Heart right ventricle (tissue), 16 donors: ENCODE data around the gene OSBPL6. TPM values are rescaled to one million over a fixed set of nuclear protein-coding genes. Genes with fewer than 3 reads are reported as not detected.

Source experiments
- ATAC-seq, 8 donors: fragments of 200-7000 bp; cut with Tn5 transposase; one replicate each; pipeline ENCODE4 v1.9.1; 2020; ENCODE audit warnings: mild to moderate bottlenecking in 8 of 8, moderate library complexity in 8 of 8, moderate number of reproducible peaks in 1 of 8
- DNase-seq, 2 donors: peaks; one replicate each; pipeline ENCODE4 v3.0.0-alpha.2; 2020
- H3K27ac ChIP-seq, 10 donors: fragments of 200-600 bp; sonication (generic) in 2 of 10; one replicate each; pipeline versions ENCODE4 v1.5.0 to v1.8.0; 2020 to 2022; ENCODE audit warnings: mild to moderate bottlenecking in 3 of 10
- H3K27me3 ChIP-seq, 7 donors: fragments of 200-600 bp; one replicate each; pipeline ENCODE4 v1.8.0; 2021 to 2022; ENCODE audit warnings: mild to moderate bottlenecking in 2 of 7
- H3K36me3 ChIP-seq, 9 donors: fragments of 200-600 bp; sonication (generic) in 1 of 9; one replicate each; pipeline versions ENCODE4 v1.5.0 to v1.8.0; 2020 to 2022; ENCODE audit warnings: mild to moderate bottlenecking in 2 of 9
- H3K4me1 ChIP-seq, 9 donors: fragments of 200-600 bp; sonication (generic) in 1 of 9; one replicate each; pipeline versions ENCODE4 v1.5.0 to v1.8.0; 2020 to 2022; ENCODE audit warnings: mild to moderate bottlenecking in 4 of 9
- H3K4me3 ChIP-seq, 10 donors: fragments of 200-600 bp; sonication (generic) in 2 of 10; one replicate each; pipeline versions ENCODE4 v1.5.0 to v1.8.0; 2020 to 2022; ENCODE audit warnings: mild to moderate bottlenecking in 7 of 10, moderate library complexity in 2 of 10
- H3K9me3 ChIP-seq, 11 donors: fragments of 200-600 bp in 10 of 11; sonication (generic) in 2 of 11; one replicate each; pipeline versions ENCODE4 v1.5.0 to v1.8.0; 2013 to 2022; ENCODE audit warnings: mild to moderate bottlenecking in 2 of 11, control low read depth in 1 of 11, moderate library complexity in 1 of 11
- CTCF ChIP-seq, 9 donors: fragments of 200-600 bp; sonication (generic) in 2 of 9; IDR thresholded peaks; one replicate each; pipeline versions ENCODE4 v1.5.0 to v1.8.0; 2021 to 2022; ENCODE audit warnings: antibody characterized with exemption in 9 of 9, mild to moderate bottlenecking in 5 of 9, moderate library complexity in 1 of 9
- WGBS, 2 donors: extraction: QIAGEN DNeasy Blood & Tissue Kit; methylation state at CpG; one replicate each; pipeline ENCODE4 v1.1.7; 2013; ENCODE audit warnings: inconsistent platforms in 1 of 2; 5-methylcytosine and 5-hydroxymethylcytosine counted together
- intact Hi-C, 10 donors: fragments of 100-400 bp; cut with DNase I; formaldehyde crosslinking; loops; one replicate each; pipeline versions ENCODE4 v1.11.1 to v1.14.2; 2022
- polyA plus RNA-seq, 2 donors: library from polyadenylated mRNA; stranded (reverse); fragments of 200-250 nt; gene quantifications; one replicate each; pipeline ENCODE4 v1.2.3, GENCODE V29; 2013
- total RNA-seq, 10 donors: library from RNA; stranded (reverse); fragmentation: NEBNext Ultra II Directional in 3 of 10; extraction: Animal tissue kit (Norgen Biotek cat#: 25700) in 3 of 10; gene quantifications; one replicate each; pipeline versions ENCODE4 v1.2.1 to v1.2.4, GENCODE V29; 2021 to 2023
- donor health status: Arrhythmogenic right ventricular cardiomyopathy.
- donor health status: ischemic (EF 13 %, LVEDD 7.1; RV severe dilation, severe dysfunction).
- donor health status: healthy with polysubstance abuse.
- donor health status: DM: no; HTN: yes; CAD: no.
- donor health status: DM: no; HTN: no; CAD: no.
- donor health status: ischemic (EF 25% LVEDD 6.9; RV normal size, moderate dysfunction).
- donor health status: ischemic (EF 25% LVEDD 5.7; RV mildly dilated, moderate dysfunction).
- donor health status: healthy.
- donor health status: DM: yes; HTN: yes; CAD: no.
- donor health status: Ischemic cardiomyopathy.
- donor health status: ischemic (EF 35%, LVEDD 5.7; RV mildly dilated, moderate dysfunction).
- donor health status: nonischemic (EF 11% LVEDD 7.7; RV severe dilation, severe dysfunction).
- donor health status: DM: yes; HTN: yes; CAD: no.
- donor health status: PGD.
- donor health status: ischemic (EF 29% LVEDD 5.4; RV normal size, mild dysfunction).
- donor health status: nonischemic (EF 23%, LVEDD 6.1; RV moderate dilation, normal function).

The OSBPL6 gene
- total and polyA plus RNA-seq, 12 donors: 1.1 to 8.0 (median 4.4) TPM

- H3K4me1 ChIP-seq: peaks cover 0 to 5% (median 0%) of the 10 kb centered on the region in 9 donors
- no peak for TF ChIP-seq CTCF (IDR thresholded peaks at IDR 0.05)
- intact Hi-C loops: no loop called here
- H3K9me3 ChIP-seq: peaks cover 0 to 20% (median 4%) of the 10 kb centered on the region in 11 donors
- DNase-seq: no peak
- WGBS, 2 donors: 94 to 95% methylated on average over 4 of the region's 4 CpGs
- no peak for ATAC-seq
- H3K27me3 ChIP-seq: no peaks in the 10 kb centered on the region
- H3K36me3 ChIP-seq: peaks cover 0 to 44% (median 7%) of the 10 kb centered on the region in 9 donors
- no peak overlapping the region for H3K4me3 ChIP-seq
- no peak overlapping the region for H3K27ac ChIP-seq
Measured at GRCh38 chr2:178425255-178425827, 231.0 kb downstream of the OSBPL6 start.

GRCh38 chr2:178426388-178426787 is 232.1 kb downstream of the OSBPL6 start:
- 82 to 94% methylated on average over 3 of the region's 3 CpGs for WGBS, 2 donors
- TF ChIP-seq CTCF (IDR thresholded peaks at IDR 0.05): no peak
- intact Hi-C loops: no loop called here
- DNase-seq: no peak
- no peak overlapping the region for H3K27ac ChIP-seq
- no peaks in the 10 kb centered on the region for H3K27me3 ChIP-seq
- peaks cover 0 to 20% (median 4%) of the 10 kb centered on the region in 11 donors for H3K9me3 ChIP-seq
- no peak overlapping the region for H3K4me3 ChIP-seq
- H3K36me3 ChIP-seq: peaks cover 0 to 54% (median 16%) of the 10 kb centered on the region in 9 donors
- ATAC-seq: no peak
- H3K4me1 ChIP-seq: no peaks in the 10 kb centered on the region

- no peak overlapping the region for H3K27ac ChIP-seq
- 79 to 88% methylated on average over 2 of the region's 2 CpGs for WGBS, 2 donors
Measured at GRCh38 chr2:178427458-178427857, 233.1 kb downstream of the OSBPL6 start.

GRCh38 chr2:178428396-178428806 is 234.1 kb downstream of the OSBPL6 start:
- Histone ChIP-seq H3K27me3 (no peaks in the 10 kb centered on the region), H3K4me3 (no peak overlapping the region), H3K36me3 (peaks cover 0 to 73% (median 35%) of the 10 kb centered on the region in 9 donors), H3K4me1 (no peaks in the 10 kb centered on the region), H3K9me3 (peaks cover 0 to 20% (median 4%) of the 10 kb centered on the region in 11 donors), H3K27ac (no peak overlapping the region)
- DNase-seq (no peak), ATAC-seq (no peak)
- intact Hi-C loops: no loop called here
- TF ChIP-seq CTCF (IDR thresholded peaks at IDR 0.05): no peak
- WGBS, 2 donors: 91 to 95% methylated on average over 1 of the region's 1 CpG

More at GRCh38 chr2:178427458-178427857, 233.1 kb downstream of the OSBPL6 start:
- H3K36me3 ChIP-seq: peaks cover 0 to 64% (median 26%) of the 10 kb centered on the region in 9 donors
- ATAC-seq: no peak
- DNase-seq: no peak
- no peaks in the 10 kb centered on the region for H3K27me3 ChIP-seq
- no peak overlapping the region for H3K4me3 ChIP-seq
- TF ChIP-seq CTCF (IDR thresholded peaks at IDR 0.05): no peak
- peaks cover 0 to 20% (median 4%) of the 10 kb centered on the region in 11 donors for H3K9me3 ChIP-seq
- H3K4me1 ChIP-seq: no peaks in the 10 kb centered on the region
- intact Hi-C loops: no loop called here
